Smooth muscle cell (in vitro differentiated cells): ENCODE measurements around the gene KIF17. TPM values are rescaled to one million over a fixed set of nuclear protein-coding genes. Genes with fewer than 3 reads are reported as not detected.

ENCODE experiments used
- DNase-seq: peaks from one replicate; lab custom pipeline; 2025; ENCODE audit not compliant: unreplicated experiment; lab: John Stamatoyannopoulos, UW
- H2AFZ ChIP-seq: fragments of 200-600 bp; sonication (generic); 2 replicates; pipeline ENCODE4 v1.6.0; 2016; ENCODE audit warnings: antibody characterized with exemption, low read depth, mild to moderate bottlenecking
- H3F3A ChIP-seq: fragments of 200-600 bp; sonication (generic); 2 replicates; pipeline ENCODE4 v1.6.0; 2017; ENCODE audit warnings: antibody characterized with exemption, low read depth
- H3K27ac ChIP-seq: fragments of 200-600 bp; sonication (generic); 2 replicates; pipeline ENCODE4 v1.5.1; 2016; ENCODE audit warnings: low read depth, mild to moderate bottlenecking
- H3K27me3 ChIP-seq: fragments of 200-600 bp; sonication (generic); 2 replicates; pipeline ENCODE4 v1.6.1; 2016; ENCODE audit warnings: low read depth, mild to moderate bottlenecking
- H3K36me3 ChIP-seq: fragments of 200-600 bp; sonication (generic); 2 replicates; pipeline ENCODE4 v1.5.1; 2016; ENCODE audit warnings: low read depth
- H3K4me1 ChIP-seq: fragments of 200-600 bp; sonication (generic); 2 replicates; pipeline ENCODE4 v1.5.1; 2016; ENCODE audit warnings: low read depth
- H3K4me2 ChIP-seq: fragments of 200-600 bp; sonication (generic); 2 replicates; pipeline ENCODE4 v1.6.0; 2016; ENCODE audit warnings: mild to moderate bottlenecking
- H3K4me3 ChIP-seq: fragments of 200-600 bp; sonication (generic); 2 replicates; pipeline ENCODE4 v1.5.1; 2016; ENCODE audit warnings: mild to moderate bottlenecking
- H3K79me2 ChIP-seq: fragments of 200-600 bp; sonication (generic); 2 replicates; pipeline ENCODE4 v1.6.0; 2016; ENCODE audit warnings: low read depth, mild to moderate bottlenecking
- H3K9ac ChIP-seq: fragments of 200-600 bp; sonication (generic); 2 replicates; pipeline ENCODE4 v1.6.0; 2016; ENCODE audit warnings: low read depth
- H3K9me3 ChIP-seq: fragments of 200-600 bp; sonication (generic); replicated peaks from 2 replicates; pipeline ENCODE4 v1.5.1; 2016; ENCODE audit warnings: low read depth
- H4K20me1 ChIP-seq: fragments of 200-600 bp; sonication (generic); 2 replicates; pipeline ENCODE4 v1.6.0; 2016; ENCODE audit warnings: low read depth
- CTCF ChIP-seq: fragments of 200-600 bp; sonication (generic); IDR thresholded peaks from 2 replicates; pipeline ENCODE4 v1.5.1; 2017; ENCODE audit warnings: borderline replicate concordance, mild to moderate bottlenecking, antibody characterized with exemption; ENCODE audit not compliant: insufficient read depth, poor library complexity, severe bottlenecking
- WGBS: methylation state at CpG from one replicate; pipeline ENCODE4 v1.1.7; 2016; ENCODE audit warnings: low lambda C conversion rate; 5-methylcytosine and 5-hydroxymethylcytosine counted together
- polyA plus RNA-seq: library from polyadenylated mRNA; unstranded; fragments of >200 nt; fragmentation: Nextera tagmentation; extraction: Ambion mirVana; gene quantifications from 2 replicates; pipeline ENCODE4 v1.2.1, GENCODE V29; 2016
- total RNA-seq: library from RNA; depleted of rRNA; stranded (reverse); fragments of >200 nt; gene quantifications from 2 replicates; pipeline ENCODE4 v1.2.3, GENCODE V29; 2014

The KIF17 gene
- total and polyA plus RNA-seq, 2 experiments from 2014 or later: 0.13 to 2.2 TPM

GRCh38 chr1:20615946-20616846, 101.6 kb downstream of the KIF17 start:
- no peak overlapping the region for H3K4me3 ChIP-seq
- H3K9me3 ChIP-seq: no peaks in the 10 kb centered on the region
- no peak overlapping the region for H3K9ac ChIP-seq
- peaks cover 8% of the 10 kb centered on the region for H3F3A ChIP-seq
- no peak for TF ChIP-seq CTCF
- no peak for DNase-seq
- no peaks in the 10 kb centered on the region for H3K27me3 ChIP-seq
- peak overlapping the region; percentile 43 for H2AFZ ChIP-seq
- H3K27ac ChIP-seq: no peak overlapping the region
- no peaks in the 10 kb centered on the region for H3K36me3 ChIP-seq
- no peak overlapping the region for H3K4me2 ChIP-seq
- H3K4me1 ChIP-seq: no peaks in the 10 kb centered on the region
- H3K79me2 ChIP-seq: no peaks in the 10 kb centered on the region
- no peaks in the 10 kb centered on the region for H4K20me1 ChIP-seq
- WGBS: 81% methylated on average over 20 of the region's 20 CpGs

- Histone ChIP-seq H3K36me3 (no peaks in the 10 kb centered on the region), H3K9ac (peak overlapping the region; percentile 41), H3K27ac (peak overlapping the region; percentile 96), H3K4me1 (no peaks in the 10 kb centered on the region), H2AFZ (peak overlapping the region; percentile 16), H4K20me1 (no peaks in the 10 kb centered on the region), H3K4me2 (no peak overlapping the region), H3K4me3 (no peak overlapping the region), H3K27me3 (no peaks in the 10 kb centered on the region), H3K9me3 (no peaks in the 10 kb centered on the region), H3K79me2 (no peaks in the 10 kb centered on the region), H3F3A (peaks cover 8% of the 10 kb centered on the region)
- WGBS: 46% methylated on average over 3 of the region's 3 CpGs
- no peak for DNase-seq
- no peak for TF ChIP-seq CTCF
Observed at GRCh38 chr1:20614131-20614579, 103.7 kb downstream of the KIF17 start.

Other genes starting within 250 kb of the KIF17 start
- gene CAMK2N1, start 231.8 kb downstream of the KIF17 start, total RNA-seq: 13.2 and 15.9 TPM in 2 replicates
- gene CAMK2N1, start 231.8 kb downstream of the KIF17 start, polyA plus RNA-seq: 11.0 TPM in 2 replicates
- gene MUL1, start 209.9 kb downstream of the KIF17 start, total RNA-seq: 30.6 and 38.7 TPM in 2 replicates
- 38.4 and 42.4 TPM in 2 replicates for gene MUL1, start 209.9 kb downstream of the KIF17 start, polyA plus RNA-seq
- 0.90 and 1.2 TPM in 2 replicates for gene FAM43B, start 165.4 kb downstream of the KIF17 start, total RNA-seq
- gene FAM43B, start 165.4 kb downstream of the KIF17 start, polyA plus RNA-seq: 2.7 and 3.4 TPM in 2 replicates
- 0.58 TPM in 1 of 2 replicates, not detected in the other for gene CDA, start 128.9 kb downstream of the KIF17 start, total RNA-seq
- 0.78 and 2.7 TPM in 2 replicates for gene CDA, start 128.9 kb downstream of the KIF17 start, polyA plus RNA-seq
- gene PINK1, start 84.5 kb downstream of the KIF17 start, total RNA-seq: 23.6 and 28.8 TPM in 2 replicates
- 57.7 and 63.3 TPM in 2 replicates for gene PINK1, start 84.5 kb downstream of the KIF17 start, polyA plus RNA-seq
- 267 and 312 TPM in 2 replicates for gene DDOST, start 56.6 kb downstream of the KIF17 start, total RNA-seq
- gene DDOST, start 56.6 kb downstream of the KIF17 start, polyA plus RNA-seq: 353 and 439 TPM in 2 replicates
- gene SH2D5, start 14.7 kb upstream of the KIF17 start, total RNA-seq: 0.18 and 0.63 TPM in 2 replicates
- 0.82 TPM in 1 of 2 replicates, not detected in the other for gene SH2D5, start 14.7 kb upstream of the KIF17 start, polyA plus RNA-seq
- gene HP1BP3, start 69.3 kb upstream of the KIF17 start, total RNA-seq: 110 and 119 TPM in 2 replicates
- 77.9 and 86.0 TPM in 2 replicates for gene HP1BP3, start 69.3 kb upstream of the KIF17 start, polyA plus RNA-seq